CD4-positive, alpha-beta T cell treated with Interferon alpha-2 for 1 hour (primary cell): Measurements from ENCODE around the gene SMARCE1.

Experiments
- DNase-seq, 2 donors: peaks; one replicate each; pipeline ENCODE4 v3.0.0-alpha.2; 2020 to 2022

The SMARCE1 gene

DNA sequence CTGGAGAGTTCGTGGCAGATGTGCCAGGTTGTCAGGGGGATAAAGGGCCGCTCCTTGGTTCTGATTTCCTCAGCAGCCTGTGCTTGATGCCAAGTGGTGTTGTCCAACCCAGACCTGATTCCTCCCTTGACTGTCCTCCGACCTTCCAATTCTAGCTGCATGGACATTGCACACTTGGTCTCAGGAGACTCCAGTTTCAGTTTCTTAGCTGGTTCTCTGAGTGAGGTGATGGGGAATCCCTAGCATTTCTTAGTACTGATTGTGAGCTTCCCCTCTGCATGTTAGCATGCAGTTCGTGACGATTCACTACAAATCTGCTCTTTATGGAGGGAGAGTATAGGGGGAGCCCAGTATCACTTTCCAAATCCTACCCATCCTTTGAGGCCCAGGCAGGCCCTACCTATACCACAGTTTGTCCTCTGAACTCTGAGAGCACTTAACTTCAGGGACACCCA, 70.0 kb downstream of the SMARCE1 start:
- peak; percentile 66 to 74 for DNase-seq

DNA sequence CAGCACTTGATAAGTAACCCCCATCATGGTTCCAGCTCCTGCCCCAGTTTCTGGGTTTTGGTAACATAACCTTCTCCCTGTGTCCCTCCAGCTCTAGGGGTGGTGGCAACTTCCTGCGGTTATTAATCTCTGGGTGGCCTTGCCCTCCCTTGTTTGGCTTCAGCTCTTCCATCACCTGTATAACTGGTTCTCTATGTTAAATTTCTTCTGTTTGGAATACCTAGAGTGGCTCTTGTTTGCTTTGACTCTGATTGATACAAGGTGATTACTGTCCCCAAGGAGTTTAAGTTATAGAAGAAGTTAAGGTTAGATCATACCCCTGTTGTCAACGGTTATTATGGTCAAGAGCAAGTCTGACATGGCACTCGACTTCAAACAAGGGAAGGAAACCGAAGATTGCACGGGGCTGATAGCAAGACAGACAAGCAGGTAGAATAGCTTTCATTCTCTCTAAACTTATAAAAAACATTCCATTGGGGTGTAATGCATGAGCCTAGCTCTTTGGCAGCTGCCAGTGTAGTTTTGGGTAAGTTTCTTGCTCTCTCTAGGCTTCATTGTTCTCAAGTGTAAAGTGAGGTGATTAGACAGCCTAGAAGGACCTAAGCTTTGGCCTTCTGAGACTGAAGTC, 71.4 kb downstream of the SMARCE1 start:
- no peak for DNase-seq
